ENCODE measurements around the gene DPYSL5.

Gene DPYSL5

GRCh38 chr2:26997394-26997793 is 149.5 kb downstream of the DPYSL5 start:
- no peak for DNase-seq

- no peak for DNase-seq
Measured at GRCh38 chr2:26998323-26998722, 150.4 kb downstream of the DPYSL5 start.
